ENCODE data around the gene KIF13A.
"Not testable (repeated sequence)": the region's sequence is repeated elsewhere in the genome, so short reads cannot be mapped to it uniquely, and the experiment has no call there.

Gene KIF13A

DNA sequence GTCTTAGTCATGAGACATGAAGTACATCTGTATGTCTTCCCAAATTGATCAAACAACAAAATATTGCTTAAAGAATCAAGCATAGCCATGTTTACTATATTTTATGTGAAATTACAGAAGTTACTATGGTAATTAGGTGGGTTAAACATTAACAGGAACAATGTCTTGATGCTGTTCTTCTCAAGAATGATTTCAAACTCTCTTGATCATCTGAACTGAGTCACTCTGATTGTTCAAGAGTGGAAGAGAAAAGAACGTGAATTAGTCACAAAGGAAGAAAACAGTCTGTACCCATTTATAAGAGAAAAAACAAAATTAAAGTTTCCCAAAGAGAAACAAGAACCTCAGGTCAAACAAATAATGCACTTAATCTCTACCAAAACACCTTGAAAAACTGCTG is 218.6 kb downstream of the KIF13A start:
- DNase-seq = no peak

DNA sequence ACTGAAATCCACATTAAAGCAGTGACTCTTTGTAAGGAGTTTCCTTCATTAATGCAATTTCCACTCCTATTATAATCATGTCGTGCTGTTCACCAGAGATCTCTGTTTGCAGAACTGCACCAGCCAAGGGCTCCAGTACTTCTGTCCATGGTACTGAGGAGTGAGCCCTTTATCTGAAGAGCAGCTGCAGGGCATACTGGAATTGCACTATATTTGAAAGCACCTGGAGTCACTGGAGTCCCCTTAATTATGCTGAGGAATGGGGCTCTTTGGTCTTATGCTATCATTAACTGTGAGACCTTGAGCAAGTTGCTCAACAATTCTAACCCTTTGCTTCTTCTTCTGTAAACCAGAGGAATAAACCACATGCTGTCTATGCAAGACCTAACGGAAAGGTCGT is 219.0 kb downstream of the KIF13A start:
- no peak for DNase-seq

DNA sequence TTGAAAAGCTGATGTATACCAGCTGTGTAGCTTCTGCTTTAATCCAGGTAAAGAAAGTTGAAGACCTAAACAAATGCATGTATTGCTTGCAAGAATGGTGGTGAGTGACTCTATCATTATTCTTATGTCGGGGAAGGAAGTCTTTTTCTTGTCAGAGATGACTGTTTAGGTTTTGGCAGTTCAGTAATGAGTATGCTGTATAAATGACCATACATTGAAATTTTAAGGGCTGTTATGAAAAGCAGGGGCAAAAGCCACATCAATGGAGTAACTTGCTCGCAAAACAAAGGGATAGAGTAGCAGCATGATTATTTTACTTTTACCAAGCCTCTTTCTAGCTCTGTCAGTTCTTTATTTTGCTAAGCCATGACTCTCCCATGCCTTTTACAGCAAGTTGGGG is 224.8 kb downstream of the KIF13A start:
- no peak for DNase-seq

DNA sequence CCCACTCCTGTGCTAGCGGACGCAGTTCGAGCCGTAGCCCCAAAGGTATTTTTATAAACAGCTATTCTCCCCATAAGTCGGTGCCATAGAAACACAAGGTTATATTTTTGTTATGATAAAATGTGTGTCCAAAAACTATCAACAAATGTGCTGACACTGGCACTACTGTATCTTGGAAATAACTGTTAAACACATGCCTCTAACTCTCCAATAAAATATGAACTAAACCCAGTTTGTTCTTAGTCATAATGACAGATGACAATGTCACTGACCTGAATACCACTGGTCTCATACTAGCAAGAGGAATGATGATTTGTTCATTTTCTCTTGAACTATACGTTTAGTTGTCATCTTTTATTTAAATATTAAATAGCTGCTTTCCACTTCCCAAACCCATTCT is 229.3 kb downstream of the KIF13A start:
- DNase-seq = no peak

DNA sequence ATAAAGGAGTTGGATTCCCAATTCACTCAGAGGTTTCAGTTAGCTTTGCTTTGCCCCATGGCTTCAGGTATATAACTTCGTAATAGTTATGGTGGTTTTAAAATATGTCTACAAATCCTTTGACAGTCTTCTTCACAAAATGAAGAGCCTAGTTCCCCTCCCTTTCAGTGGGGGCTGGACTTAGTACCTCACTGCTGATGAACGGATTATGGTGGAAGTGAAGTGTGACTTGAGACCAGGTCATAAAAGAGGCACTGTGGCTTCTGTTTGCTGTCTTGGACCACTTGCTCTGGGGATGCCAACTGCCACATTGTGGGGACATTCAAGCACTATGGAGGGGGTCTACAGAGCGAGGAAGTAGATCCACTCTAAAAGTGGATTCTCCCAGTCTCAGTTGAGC is 233.2 kb downstream of the KIF13A start:
- DNase-seq = no peak

DNA sequence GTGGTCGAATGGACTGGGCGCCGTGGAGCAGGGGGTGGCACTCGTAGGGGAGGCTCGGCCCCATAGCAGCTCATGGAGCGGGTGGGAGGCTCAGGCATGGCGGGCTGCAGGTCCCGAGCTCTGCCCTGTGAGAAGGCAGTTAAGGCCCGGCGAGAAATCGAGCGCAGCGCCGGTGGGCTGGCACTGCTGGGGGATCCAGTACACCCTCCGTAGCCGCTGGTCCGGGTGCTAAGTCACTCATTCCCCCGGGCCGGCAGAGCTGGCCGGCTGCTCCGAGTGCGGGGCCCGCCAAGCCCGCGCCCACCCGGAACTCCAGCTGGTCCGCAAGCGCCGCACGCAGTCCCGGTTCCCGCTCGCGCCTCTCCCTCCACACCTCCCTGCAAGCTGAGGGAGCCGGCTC is 242.1 kb downstream of the KIF13A start:
- DNase-seq = not testable (repeated sequence)

DNA sequence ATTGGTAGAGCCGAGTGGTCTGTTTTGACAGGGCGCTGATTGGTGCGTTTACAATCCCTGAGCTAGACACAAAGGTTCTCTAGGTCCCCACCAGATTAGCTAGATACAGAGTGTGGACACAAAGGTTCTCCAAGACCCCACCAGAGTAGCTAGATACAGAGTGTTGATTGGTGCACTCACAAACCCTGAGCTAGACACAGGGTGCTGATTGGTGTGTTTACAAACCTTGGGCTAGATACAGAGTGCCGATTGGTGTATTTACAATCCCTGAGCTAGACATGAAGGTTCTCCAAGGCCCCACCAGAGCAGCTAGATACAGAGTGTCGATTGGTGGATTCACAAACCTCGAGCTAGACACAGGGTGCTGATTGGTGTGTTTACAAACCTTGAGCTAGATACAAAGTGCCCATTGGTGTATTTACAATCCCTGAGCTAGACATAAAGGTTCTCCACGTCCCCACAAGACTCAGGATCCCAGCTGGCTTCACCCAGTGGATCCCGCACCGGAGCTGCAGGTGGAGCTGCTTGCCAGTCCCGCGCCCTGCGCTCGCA is 242.6 kb downstream of the KIF13A start:
- DNase-seq = not testable (repeated sequence)

DNA sequence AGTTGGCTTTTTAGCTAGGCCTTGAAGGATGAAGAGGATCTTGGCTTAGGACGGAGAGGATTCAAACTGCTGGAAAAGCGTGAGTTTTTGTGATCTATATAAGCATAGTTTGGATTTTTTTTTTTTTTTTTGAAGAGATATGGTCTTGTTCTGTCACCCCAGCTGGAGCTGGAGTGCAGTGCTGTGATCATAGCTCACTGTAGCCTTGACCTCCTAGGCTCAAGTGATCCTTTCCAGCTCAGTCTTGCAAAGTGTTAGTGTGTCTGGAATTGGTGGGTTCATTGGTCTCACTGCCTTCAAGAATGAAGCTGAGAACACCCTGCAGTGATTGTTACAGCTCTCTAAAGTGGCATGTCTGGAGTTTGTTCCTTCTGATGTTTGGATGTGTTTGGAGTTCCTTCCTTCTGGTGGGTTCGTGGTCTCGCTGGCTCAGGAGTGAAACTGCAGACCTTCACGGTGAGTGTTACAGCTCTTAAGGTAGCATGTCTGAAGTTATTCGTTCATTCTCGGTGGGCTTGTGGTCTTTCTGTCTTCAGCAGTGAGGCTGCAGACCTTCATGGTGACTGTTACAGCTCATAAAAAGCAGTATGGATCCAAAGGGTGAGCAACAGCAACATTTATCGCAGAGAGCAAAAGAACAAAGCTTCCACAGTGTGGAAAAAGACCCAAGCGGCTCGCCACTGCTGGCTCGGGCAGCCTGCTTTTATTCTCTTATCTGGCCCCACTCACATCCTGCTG is 243.2 kb downstream of the KIF13A start:
- no peak for DNase-seq

DNA sequence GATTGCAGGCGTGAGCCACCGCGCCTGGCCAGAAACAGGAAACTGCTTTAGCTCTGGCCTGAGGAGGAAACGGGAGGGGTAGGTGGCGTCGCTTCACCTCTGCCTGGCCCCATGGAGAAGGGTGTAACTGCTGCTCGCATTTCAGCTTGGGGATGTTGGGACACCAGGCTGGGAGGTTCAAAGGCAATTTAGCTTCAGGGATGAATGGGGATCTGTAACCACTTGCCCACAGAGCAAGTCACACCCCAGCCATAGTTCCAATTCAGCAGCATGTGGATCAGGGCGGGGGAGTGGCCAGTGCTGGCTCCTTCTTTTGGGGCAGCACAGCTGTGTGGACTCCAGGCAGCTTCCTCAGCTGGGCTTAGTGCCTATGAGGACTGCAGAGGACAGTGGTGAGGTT is 245.9 kb downstream of the KIF13A start:
- DNase-seq = no peak

DNA sequence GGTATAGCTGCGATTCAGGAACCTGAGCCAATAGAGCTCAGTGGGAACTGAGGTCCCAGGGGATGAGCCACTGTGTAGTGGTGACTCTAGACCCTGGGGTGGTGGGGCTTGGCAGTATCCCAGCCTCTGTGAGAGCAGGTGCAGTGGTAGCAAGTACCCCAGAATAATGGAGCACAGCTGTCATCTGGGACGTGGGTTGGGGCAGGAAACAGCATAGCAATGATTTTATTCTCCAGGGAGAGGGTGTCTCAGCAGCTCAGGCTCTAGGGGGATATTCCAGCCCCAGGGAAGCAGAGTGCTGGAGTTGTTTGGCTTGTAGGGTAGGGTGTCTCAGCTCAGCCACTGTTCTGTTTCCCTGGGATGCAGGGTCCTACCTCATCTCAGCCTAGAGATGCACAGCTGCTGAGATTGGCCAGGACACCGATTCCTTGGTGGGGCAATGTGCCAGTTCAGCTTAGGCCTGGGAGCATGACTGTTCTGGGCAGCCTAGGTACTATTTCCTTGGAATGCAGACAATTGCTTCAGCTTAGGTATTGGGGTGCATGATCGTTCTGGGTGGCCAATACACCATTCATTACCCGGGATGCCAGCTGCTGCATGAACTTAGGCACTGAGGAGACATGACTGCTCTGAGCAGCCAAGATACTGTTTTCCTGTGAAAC is 246.7 kb downstream of the KIF13A start:
- DNase-seq = no peak

DNA sequence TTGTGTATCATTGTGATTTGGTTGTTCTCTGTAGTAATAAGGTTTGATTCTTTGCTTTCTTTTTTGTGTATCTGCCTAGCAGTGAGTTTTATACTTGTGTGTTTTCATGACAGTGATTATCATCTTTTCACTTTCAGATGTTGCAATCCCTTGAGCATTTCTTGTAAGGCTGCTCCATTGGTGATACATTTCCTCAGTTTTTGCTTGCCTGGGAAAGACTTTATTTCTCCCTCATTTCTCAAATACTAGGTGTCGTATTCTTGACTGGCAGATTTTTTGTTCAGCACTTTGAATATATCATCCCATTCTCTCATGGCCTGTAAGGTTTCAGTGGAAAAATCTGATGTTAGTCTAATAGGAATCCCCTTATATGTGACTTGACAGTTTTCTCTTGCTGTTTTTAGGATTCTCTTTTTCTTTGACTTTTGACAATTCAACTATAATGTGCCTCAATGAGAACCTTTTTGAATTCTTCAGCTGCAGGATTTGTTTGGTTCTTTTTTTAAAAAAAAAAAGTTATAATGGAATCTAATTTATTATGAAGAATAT is 249.7 kb downstream of the KIF13A start:
- no peak for DNase-seq

DNA sequence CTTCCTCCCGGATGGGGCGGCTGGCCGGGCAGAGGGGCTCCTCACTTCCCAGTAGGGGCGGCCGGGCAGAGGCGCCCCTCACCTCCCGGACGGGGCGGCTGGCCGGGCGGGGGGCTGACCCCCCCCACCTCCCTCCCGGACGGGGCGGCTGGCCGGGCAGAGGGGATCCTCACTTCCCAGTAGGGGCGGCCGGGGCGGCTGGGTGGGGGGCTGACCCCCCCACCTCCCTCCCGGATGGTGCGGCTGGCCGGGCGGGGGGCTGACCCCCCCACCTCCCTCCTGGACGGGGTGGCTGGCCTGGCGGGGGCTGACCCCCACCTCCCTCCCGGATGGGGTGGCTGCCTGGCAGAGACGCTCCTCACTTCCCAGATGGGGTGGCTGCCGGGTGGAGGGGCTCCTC is 252.1 kb downstream of the KIF13A start:
- DNase-seq = not testable (repeated sequence)

DNA sequence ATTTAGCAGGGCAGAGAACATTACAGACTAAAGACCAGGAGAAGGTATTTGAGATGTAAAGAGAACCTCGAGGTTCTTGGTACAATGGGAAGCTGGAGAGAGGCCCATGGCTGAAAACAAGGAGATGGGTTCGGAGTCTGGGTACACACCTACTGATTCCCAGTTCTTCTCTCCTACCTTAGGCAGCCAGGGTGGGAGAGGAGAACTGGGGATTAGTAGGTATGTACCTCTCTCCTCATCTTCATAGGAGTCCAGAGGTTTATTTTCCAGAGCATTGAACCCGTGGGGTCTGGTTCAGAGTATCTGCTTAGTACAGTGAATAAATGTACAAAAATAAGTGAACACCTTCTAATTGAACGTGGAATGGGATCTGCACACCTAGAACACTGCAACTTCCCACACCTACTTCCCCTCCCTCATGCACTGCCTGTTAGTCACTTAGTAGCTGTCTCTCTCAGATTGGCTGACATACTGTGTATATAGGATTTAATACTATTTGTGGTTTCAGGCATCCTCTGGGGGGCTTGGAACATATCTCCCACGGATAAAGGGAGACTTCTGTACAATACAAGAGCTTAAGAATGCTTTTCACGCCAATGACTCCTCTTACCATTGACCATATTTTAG is 257.2 kb downstream of the KIF13A start:
- no peak for DNase-seq

DNA sequence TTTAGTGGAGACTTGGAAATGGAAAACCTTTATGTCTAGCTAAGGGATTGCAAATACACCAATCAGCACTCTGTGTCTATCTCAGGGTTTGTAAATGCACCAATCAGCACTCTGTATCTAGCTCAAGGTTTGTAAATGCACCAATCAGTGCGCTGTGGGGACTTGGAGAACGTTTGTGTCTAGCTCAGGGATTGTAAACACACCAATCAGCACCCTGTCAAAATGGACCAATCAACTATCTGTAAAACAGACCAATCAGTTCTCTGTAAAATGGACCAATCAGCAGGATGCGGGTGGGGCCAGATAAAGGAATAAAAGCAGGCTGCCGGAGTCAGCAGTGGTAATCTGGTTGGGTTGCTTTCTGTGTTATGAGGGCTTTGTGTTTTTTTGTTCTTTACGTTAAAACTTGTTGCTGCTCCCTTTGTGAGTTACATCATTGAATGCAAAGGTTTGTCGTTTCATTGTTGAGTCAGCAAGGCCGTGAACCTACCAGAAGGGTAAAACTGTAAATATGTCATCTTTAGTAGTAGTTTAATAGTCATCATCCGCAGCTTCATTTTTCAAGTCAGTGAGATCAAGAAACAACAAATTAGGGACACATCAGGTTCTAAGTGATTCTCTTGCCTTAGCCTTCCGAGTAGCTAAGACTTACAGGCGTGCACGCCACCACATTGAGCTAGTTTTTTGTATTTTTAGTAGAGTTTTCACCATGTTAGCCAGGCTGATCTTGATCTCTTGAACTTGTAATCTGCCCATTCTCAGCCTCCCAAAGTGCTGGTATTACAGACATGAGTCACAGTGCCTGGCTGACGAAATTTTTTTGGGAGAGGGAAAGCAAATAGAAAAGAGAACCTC is 258.0 kb downstream of the KIF13A start:
- no peak for DNase-seq

DNA sequence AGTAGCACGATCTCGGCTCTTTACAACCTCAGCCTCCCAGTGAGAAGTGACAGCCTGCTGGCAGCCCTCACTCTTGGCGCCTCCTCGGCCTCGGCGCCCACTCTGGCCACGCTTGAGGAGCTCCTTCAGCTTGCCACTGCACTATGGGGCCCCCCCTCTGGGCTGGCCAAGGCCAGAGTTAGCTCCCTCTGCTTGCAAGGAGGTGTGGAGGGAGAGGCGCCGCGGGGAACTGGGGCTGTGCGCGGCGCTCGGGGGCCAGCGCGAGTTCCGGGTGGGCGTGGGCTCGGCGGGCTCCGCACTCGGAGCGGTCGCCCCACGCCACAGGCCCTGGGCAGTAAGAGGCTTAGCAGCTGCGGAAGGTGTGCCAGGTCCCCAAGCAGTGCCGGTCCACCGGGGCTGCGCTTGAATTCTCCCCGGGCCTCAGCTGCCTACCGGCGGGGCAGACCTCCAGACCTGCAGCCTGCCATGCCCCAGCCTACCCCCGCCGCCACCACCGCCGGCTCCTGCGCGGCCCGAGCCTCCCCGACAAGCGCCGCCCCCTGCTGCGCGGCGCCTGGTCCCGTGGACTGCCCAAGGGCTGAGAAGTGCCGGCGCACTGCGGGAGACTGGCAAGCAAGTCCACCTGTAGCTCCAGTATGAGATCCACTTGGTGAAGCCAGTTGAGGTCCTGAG is 258.7 kb downstream of the KIF13A start:
- no peak for DNase-seq

DNA sequence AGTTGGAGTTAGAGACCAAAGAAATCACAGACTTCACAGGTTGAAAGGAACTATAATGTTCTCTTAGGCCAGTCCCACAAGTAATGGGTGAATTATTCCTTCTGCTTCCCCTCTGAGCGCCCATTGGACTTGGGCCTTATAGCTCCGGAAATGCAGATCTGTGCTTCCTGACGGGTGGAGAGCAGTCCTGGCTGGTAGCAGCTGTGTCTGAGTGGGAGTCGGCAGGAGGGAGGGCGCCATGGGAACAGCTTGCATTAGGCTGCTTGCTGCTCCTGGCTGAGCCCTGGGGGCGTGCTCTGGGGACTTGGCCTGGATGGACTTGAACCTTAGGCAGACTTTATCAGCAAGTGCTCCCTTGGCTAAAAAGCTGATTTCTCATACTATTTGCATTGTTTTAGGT is 262.4 kb downstream of the KIF13A start:
- DNase-seq = no peak

DNA sequence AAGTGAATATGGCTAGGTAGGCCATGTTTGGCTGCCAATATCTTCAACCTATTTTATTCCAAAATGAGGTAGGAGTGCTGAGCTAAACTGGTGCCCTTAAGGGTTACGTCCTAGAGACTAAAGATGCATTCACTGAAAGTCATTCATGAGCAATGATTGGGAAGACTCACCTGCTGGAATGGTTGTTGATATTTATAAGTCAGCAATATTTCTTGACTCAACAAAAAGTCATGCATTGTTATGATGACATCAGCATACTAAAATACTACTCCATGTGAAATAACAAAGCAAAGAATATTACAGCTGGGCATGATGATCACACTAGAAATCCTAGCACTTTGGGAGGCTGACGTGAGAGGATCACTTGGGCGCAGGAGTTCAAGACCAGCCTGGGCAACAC is 263.1 kb downstream of the KIF13A start:
- DNase-seq = no peak

DNA sequence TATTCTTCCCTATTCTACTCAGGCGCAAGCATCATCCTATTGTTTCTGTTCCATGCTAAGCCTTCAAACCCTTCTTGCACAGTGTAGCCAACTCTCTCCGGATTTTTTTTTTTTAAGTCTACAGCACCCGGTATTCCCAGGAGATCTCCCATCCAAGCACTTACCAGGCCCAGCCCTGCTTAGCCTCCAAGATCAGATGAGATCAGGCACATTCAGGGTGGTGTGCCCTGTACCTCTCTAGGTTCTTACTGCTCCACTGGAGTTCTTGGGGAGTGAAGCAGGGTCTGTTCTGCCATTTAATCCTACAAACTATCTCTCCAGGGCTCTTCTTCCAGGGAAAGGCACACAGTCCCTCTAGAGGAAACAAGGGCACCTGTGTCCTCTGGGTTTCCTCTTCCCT is 265.8 kb downstream of the KIF13A start:
- no peak for DNase-seq

DNA sequence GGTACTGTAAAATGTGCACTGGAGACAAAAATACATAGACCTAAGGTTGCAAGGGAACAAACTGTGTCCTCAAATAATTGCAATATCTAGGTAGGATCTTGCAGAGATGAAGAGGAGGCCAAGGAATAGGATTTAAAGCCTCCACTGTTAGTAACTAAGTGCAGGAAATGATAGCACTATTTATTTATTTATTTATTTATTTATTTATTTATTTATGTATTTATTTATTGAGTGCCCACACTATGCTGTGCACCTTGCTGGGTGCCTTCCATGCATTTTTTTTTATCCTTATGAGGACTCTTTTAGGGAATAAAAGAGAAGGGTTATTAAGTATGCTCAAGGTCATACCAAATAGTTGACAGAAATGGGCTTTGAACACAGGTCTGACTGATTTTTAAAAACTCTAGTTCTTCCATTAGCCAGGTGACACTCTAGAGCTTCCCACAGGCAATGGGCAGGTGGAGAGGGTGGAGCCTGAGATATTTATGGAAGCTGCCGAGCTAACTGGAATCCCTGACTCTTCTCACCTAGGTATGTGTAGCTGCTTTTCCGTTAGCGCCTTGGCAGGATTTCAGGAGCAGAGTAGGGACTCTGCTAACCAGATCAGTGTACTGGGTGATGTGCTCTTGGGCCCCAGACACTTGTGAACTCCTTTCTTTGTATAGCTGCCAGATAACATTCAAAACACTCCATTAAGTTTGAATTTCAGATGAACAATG is 268.0 kb downstream of the KIF13A start:
- no peak for DNase-seq

DNA sequence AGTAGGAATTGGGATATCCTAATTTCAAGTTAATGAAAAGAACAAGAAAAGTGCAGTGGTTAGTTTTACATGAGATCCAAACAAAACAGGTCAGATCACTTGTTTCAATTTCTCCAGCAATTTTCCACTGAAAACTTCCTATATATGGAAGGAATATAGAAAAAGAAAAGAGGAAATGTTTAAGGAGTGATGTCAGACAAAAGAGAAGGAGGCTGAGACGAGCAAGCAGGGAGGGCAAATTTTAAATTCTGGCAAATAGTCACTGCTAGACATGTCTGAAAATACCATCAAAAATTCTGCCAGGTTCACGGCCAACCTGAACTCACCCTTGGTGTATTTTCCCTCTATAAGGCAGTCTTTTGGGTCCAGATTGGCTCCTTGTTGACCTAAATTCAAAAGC is 271.2 kb downstream of the KIF13A start:
- DNase-seq = no peak

All from activated CD4-positive, CD25-positive, alpha-beta regulatory T cell (primary cell).